HG03521 (cell line): ENCODE data around the gene STRIP1.
A peak's percentile ranks its signal among the peaks of the same experiment; 100 is the strongest.
"Not testable (repeated sequence)": the region's sequence is repeated elsewhere in the genome, so short reads cannot be mapped to it uniquely, and the experiment has no call there.

Source experiments
- ATAC-seq: cut with Tn5 transposase; IDR thresholded peaks from one replicate; pipeline ENCODE4 v1.9.1; 2021; ENCODE audit warnings: mild to moderate bottlenecking, moderate library complexity; ENCODE audit not compliant: unreplicated experiment

STRIP1 gene

DNA sequence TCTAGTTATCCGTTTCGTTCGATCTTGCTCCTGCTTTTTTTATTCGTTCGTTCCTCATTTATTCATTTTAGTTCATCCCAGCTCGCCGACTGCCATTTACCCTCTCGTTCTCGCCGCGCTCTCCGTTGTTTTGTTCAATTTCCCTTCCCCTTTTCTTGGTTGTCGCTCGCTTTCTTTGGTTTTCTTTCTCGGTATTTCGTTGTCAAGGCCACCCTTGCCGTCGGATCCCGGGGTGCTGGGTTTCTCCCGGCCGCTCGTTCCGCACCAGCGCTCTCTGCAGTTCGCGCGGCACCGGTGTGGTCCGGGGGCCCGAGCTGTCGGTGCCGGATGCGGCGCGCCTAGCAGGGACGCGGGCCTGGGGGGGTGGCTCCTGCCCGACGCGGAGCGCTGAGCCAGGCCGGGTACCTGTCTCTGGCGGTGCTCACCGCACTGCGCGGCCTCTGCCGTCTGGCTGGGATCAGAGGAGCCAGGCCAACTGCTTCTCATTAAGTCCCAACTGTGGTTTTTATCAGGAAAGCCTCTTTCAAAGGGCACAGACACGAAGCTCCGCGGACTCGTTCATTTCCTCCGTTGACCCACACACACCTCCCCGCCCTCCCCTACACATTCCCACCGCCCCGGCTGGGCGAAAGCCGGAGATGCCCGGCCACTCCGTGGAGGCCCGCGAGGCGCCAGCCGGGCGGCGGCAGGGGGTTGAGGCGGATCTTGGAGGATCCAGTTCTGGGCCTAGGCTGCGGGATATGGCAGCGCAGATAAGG is 34.4 kb downstream of the STRIP1 start:
- ATAC-seq, result no peak

DNA sequence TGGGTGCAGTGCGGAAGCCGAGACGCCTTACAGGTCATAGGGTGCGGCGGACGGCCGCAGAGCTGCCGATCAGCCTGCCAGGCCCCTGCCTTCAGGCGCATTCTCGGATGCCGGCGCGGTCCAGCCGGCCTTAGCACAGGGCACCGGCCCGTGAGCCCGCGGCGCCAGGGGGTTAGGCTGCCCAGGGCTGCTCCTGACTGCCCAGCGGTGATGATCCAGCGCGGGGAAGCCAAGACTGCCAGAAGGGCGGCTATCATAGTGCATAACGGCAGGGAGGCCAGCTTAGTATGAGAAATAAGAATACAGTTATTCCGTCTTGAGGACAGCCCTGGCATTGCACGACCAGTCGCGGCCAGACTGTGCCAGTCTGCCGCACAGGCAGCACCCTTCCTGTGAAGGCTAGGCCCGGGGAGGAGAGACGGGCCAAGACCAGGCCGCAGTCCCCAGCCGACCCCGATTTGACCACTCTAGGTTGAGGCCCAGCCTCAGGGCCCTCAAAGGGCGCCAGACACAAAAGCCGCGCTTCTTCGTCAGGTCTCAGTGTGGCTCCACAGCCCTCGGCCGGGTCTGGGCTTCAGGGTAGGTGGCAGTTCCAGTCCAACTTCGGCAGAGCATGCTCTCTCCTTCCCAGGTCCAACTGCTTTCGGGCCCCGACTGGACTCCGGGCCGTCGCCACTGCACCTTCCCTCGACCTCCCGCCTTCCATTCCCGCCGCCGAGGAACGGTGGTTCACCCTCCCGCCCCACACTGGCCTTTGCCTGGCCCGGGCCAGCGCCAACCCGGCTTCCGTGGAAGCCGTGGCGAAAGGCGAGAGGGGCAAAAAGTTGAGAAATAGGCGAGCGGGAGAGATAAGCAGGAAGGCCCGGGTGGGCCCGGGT is 35.2 kb downstream of the STRIP1 start:
- ATAC-seq, result no peak

DNA sequence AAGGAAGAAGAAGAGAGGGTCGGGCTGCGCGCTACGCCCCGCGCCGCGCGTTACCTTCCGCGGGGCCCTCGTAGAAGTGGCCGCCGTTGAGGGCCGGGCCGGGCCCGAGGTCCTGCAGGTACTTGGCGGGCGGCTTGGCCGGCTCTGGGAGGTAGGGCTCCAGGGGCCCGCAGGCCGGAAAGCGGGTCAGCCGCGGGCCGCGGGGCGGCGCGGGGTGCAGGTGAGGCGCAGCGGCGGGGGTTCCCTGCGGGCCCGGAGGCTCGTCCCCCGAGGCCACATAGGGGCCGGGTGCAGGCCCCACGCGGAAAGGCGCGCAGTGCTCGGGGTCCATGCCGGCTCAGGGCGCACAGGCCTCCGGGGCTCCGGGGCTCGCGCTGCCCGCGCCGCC is 35.9 kb downstream of the STRIP1 start:
- no peak for ATAC-seq

DNA sequence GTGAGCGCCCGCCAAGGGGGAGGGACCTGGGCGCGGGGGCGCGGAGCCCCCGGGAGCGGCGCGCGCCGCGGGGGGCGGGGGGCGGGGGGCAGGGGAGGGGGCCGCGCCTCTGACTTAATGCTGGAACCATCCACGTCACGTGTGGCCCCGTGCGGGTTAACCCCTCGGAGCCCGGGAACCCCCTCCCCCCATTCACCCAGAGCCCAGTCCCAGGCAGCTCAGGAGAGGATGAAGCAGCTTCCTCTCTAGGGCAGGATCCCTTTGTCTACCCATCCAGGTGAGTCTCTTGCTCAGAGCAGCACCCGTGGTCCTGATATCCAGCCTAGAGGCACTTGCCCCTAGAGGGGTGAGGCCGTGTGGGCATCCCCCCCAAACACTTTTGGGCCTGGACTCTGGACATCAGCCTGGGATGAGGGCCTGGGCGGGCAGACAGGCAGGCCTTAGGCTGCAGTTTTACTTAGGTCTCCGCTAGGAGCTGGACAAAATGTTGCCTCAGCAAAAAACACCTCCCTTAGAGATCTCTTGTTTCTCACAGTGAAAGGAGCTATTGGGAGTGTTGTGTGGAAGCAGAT is 36.3 kb downstream of the STRIP1 start, which contains the start of gene ALX3:
Gene ALX3 (minus strand): TSS at position 2 of the 572 bp plus-strand sequence. CDS start 60 bp downstream, outside the sequence.
- ATAC-seq, result no peak

DNA sequence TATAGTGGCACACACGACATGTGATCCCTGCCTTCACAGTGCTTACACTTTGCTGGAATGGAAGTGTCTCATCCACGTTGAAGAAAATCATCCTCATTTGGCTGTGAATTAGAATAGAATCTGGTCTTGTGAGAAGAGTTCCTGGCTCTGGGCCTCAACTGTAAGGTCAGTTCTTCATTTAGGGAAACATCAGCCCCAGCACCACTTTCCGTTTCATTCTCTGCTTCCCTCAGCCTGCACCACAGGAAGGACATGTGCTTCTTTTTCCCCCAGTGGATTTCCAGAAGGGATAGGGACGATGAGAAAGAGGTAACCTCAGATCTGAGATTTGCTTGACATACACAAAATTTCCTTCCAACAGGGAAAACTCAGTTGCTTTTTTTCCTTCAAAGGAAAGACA is 39.7 kb downstream of the STRIP1 start:
- no peak for ATAC-seq

DNA sequence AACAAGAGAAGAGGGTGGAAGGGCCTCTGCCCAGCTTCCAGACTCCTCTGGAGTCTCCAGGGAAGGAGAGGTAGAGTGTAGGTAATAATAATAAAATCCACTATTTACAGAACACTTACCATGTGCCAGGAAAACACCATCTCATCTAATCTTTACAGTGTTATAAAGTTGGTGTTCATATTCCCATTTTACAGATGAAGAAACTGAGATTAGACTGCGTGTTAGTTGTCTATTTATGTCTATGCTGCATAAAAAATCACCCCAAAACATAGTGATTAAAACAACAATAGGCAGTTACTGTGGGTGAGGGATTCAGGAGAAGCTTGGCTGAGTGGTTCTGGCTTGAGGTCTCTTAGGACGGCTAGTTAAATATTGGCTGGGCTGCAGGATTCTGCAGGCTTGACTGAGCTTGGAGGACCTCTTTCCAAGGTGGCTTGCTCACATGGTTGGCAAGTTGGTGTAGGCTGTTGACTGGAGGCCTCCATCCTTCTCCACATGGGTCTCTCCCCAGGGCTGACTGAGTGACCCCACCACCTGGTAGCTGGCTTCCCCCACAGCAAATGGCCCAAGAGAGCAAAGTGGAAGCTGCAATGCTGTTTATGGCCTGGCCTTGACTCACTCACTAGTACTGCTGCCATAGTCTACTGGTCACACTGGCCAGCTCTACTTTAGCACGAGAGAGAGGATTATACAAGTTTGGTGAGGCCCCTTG is 42.5 kb downstream of the STRIP1 start:
- ATAC-seq, result no peak

DNA sequence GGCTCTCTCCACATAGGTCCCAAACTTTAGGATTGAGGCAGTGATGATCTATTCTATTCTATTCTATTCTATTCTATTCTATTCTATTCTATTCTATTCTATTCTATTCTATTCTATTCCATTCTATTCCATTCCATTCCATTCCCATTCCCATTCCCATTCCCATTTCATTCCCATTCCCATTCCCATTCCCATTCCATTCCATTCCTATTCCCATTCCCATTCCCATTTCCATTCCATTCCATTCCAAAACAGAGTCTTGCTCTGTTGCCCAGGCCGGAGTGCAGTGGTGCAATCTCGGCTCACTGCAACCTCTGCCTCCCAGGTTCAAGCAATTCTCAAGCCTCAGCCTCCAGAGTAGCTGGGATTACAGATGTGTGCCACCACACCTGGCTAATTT is 45.6 kb downstream of the STRIP1 start:
- not testable (repeated sequence) for ATAC-seq

DNA sequence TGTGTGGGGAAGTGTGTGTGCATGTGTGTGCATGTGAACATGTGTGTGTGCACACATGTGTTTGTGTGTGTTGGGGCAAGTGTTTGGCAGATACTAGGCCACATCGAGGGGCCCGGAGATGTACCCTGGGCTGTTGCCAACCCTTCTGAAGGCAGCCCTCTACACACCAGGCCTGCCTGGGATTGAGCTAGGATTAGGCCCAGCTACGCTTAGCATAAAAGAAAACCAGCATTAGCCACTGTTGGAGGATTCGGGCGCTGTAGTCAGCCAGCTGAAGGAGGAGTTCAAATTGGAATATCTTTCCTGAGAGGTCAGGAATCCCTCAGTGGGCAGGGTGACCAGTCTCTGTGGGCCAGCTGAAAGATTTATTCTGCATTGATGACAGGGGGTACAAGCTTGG is 46.6 kb downstream of the STRIP1 start:
- no peak for ATAC-seq

DNA sequence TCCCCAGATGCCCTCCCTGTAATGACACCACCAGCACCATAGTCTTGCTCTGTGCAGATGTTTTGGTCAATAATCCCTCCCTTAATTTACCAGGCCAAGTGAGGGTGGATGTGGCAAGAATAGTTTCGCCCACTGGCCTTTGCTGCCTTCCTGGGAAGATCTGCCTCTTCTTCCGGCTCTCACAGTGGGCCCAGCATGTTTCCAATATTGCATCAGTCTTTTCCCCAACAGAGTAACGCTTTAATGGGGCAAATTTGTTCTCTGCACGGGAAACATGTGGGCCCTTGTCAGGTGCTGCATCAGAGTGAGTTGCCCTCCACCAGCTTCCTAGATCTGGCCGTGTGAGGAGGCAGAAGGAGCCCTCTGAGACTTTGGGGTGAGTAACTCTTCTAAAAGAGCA is 48.1 kb downstream of the STRIP1 start:
- ATAC-seq, result no peak

DNA sequence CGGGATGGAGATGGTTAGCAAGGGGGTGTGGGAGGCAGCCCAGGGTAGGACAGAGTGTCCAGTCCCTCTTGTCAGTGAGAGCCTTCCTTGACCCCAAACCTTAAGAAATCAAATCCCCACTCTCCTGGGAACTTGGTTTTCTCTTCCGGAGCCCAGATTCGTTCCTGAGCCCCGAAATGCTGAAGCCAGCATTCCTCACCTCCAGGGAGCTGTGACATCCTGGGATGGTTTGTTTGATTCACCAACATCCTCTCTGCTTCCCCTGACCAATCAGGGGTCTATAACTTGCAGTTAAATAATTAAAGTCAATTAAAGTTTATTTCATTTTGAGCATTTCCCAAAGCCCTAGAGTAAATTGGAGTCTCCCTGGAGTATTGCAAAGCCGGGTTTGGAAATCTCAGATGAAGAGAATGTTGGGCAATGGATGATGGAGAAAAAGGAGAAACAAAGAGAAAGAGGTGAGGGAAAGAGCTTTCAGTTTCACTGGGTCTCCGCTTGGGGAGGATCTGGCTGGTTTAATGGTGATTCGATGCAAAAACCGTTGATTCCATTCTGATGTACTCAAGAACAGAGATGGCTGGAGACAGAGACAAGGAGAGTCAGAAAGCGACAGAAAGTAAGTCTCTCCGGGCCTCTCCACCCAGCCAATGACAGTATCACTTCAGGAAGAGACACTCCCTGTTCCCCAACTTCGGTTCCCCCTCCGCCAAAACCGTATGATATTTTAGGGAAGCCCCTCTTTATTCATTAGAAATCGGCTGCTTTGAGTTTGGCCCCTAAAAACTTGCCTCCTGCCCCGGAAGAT is 48.8 kb downstream of the STRIP1 start:
- ATAC-seq, result no peak

DNA sequence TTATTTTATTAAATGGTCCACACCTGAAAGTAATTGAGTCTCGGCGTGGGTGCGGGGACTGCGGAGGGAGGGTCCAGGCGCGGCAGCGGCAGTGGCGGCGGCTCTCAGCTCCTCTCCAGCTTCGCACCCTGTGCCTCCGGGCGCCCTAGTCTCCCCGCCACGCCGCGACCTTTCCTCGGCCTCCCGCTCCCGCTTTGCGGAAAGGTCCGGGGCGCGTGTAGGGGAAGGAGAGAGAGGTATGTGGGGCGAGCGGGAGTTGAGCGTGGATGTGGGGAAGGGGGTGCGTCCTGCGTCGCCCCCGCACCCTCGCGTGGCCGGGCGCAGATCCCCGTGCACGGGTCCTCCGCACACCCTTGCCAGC is 49.4 kb downstream of the STRIP1 start:
- no peak for ATAC-seq

DNA sequence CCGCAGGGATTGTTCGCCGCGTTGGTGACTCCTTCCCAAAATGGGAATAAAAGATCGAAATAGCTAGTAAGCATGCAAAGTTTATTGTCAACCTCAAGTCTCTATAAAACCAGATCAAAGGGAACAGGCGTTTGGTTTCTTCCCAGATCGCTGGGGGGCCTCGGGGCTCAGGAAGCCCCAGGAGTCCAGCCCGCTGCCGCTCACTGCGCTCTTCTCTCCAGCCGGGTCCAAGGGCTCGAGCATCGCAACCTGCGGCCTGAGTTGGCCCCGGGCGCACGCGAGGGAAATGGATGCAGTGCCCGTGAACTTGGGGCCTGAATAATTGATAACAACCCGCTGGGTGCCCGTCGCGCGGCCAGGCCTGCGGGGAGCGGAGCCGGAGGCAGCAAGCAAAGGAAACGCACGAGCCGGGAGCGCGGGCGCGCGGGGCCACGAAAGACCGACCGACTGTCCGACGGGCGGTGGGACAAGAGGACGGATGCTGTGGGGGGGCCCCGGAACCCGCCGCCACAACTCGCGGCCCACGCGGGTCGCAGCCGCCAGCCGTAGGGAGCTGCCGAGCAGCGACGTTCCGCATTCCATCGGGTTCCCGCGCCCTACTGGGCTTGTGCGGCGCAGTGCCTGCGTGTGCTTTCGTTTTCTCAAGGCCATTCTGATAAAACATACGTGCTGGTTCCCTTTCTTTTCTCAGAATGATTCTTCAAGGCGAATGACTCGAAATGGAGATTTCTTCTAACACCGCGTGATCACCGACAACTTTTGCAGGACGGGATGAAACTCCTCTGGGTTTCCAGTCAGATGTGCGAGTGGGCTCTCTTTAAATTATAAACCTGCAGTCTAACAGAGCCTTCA is 50.0 kb downstream of the STRIP1 start:
- no peak for ATAC-seq

DNA sequence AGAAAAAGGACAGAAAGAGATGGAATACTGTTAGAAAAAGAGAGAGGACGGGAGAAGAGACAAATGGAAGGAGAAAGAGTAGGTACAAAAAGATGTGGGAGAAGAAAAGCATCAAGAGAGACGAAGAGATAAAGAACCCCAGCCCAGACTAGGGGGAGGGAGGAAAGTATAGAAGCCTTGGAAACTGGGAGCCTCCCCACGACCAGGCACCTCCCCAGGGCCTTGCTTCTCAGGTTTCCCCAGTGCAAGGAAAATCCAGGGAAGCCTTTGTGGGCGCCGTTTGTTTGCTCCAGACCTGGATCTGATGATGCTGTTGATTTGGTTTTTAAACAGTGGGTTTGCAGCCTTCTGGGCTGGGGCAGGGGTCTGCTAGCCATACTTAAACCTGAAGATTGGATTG is 51.2 kb downstream of the STRIP1 start:
- no peak for ATAC-seq

DNA sequence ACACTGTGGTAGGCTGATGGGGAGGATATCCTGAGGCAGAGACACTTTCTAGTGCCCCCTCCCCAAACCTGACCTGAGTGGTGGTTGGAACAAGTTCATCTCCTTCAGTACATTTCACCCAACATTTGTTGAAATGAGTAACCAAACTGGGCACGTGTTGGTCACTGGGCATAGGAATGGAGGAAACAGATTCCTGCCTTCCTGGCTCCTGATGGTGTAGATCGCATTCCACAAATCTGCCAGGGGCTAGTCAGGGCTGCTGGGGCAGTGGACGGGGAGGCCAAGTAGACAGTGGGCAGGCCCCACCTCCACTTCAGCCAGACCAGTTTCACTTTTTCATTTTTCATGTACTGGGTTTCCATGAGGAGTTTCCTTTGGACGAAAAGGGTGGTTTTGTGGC is 52.5 kb downstream of the STRIP1 start:
- ATAC-seq, result no peak

DNA sequence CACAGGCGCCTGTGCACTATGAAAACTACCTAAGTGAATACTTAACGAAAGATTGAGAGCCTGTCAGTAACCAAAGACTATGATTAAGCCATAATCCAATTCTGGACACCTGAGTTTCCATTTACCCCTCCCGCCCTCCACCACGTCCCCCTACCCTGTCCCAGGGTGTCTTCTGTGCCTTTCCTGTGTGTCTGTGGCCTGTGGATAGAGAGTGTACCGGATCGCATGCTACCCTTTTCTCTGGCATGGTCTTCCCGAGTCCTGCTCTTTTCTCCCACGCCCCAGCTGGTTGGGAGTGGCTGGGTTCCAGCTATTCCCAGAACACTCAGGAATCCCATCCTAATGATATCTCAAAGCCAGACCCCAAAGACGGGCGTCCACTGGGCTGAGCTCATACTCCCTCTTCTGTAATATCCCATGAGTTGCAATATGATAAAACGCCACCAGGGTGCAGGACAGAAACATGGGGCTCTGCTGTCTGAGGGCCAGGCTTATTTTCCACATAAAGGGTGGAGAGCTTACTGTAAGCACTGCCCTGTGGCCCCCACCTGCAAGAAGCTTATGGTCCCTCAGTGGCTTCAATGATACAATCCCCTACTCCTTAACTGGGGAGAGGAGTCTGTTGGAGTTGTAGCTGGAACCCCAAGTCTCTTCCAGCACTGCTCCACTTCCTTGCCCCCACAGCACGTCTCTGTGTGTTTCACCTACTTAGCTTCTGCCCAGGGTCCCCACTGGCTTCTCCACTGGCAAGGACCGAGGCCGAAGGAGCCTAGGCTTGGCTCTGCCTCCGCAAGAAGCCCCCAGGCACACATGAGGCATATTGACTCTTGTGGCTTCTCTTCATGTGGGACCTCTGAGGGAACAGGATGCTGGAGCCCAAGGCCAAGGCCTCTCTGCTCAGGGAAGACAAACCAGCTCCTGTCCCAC is 53.7 kb downstream of the STRIP1 start:
- ATAC-seq, result peak; percentile 55

DNA sequence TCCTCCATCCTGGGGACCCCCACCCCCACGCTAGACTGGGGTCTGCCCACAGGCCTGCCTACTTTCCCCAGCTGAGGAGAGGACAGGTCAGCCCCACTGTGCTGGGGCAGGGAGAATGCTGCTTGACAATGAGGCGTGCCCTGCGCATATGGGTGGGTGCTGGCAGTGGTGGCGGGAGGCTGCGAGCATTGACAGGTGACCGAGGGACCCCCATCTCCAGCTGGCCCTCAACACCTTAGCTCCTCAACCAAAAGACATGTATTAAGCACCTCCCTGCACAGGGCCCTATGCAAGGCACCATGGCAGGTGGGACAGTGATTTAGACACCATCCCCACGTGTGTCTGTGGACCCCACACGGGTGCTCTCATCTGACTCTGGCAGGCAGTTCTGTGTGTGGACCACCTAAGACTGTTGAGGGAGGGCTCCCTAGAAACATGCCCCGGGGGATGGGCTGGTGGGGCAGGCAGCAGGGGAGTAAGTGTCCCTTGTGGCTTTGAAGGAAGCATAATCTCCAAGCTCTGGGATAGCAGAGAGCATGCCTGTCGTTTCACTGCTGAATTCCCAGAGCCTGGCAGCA is 54.4 kb downstream of the STRIP1 start:
- ATAC-seq, result no peak

DNA sequence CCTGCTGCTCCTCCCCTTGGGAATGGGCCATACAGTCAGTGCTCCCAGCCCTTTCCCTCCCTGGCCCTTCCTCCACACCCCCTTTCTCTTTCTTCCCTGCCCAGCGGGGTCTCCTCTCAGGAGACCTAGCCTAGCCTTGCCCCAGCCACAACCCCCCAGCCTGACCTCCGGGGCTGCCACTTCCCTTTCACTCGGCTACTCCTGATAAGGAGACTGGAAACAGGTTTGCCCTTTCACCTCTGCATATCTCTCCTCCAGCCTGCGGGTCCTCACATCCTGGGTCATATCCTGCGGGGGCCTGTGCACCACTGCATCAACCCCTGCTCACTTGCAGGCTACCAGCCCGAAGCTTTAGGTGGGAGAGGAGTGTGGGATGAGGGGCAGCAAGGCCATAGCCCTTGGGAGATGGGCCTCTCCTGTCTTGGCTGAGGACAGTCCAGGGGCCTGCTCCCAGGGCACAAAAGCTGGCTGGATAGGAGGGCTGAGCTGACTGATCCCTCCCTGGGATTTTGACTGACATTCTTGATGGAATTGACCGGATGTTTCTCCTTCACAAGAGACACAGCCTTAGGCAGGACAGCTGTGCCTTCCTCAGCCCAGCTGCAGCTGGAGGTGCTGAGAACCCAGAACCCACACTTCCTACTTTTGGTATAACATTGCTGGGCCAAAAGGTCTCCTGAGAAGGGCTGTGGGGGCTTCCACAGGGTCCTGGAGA is 55.3 kb downstream of the STRIP1 start:
- no peak for ATAC-seq
